Activated T-helper 1 cell treated with anti-CD3 and anti-CD28 coated beads, Interleukin-12 subunit alpha, Interleukin-12 subunit beta, Interleukin-2, Interleukin-4 antibody, amounts not matched to agents 30 ng/mL and 10 ng/mL and 1 ng/mL, durations not matched to agents 14 hours and 24 hours and 36 hours (primary cell): ENCODE data around the gene TNFRSF21. TPM values are rescaled to one million over a fixed set of nuclear protein-coding genes. Genes with fewer than 3 reads are reported as not detected.
"Not testable (repeated sequence)": the region's sequence is repeated elsewhere in the genome, so short reads cannot be mapped to it uniquely, and the experiment has no call there.

Source experiments
- DNase-seq: peaks from one replicate; pipeline ENCODE4 v3.0.0; 2021; ENCODE audit warnings: low spot score
- H3K27ac Mint-ChIP-seq: one replicate; pipeline ENCODE4 v1.8.0; 2021; ENCODE audit warnings: mild to moderate bottlenecking, mixed read lengths
- H3K27me3 Mint-ChIP-seq: one replicate; pipeline ENCODE4 v1.8.0; 2022; ENCODE audit warnings: mild to moderate bottlenecking, moderate library complexity, mixed read lengths; ENCODE audit not compliant: insufficient read depth
- H3K36me3 Mint-ChIP-seq: one replicate; pipeline ENCODE4 v1.8.0; 2021; ENCODE audit warnings: low read depth, mixed read lengths
- H3K4me1 Mint-ChIP-seq: one replicate; pipeline ENCODE4 v1.8.0; 2021; ENCODE audit warnings: low read depth, mixed read lengths
- H3K4me3 Mint-ChIP-seq: one replicate; pipeline ENCODE4 v1.8.0; 2021; ENCODE audit warnings: mild to moderate bottlenecking, moderate library complexity, mixed read lengths
- H3K9me3 Mint-ChIP-seq: one replicate; pipeline ENCODE4 v1.8.0; 2021; ENCODE audit warnings: mixed read lengths
- intact Hi-C: fragments of 100-400 bp; cut with micrococcal nuclease; formaldehyde crosslinking; loops from one replicate; pipeline ENCODE4 v1.15.1; 2024
- total RNA-seq: library from RNA; stranded (reverse); gene quantifications from 2 replicates; pipeline ENCODE4 v1.2.3, GENCODE V29; 2022

TNFRSF21 gene
- total RNA-seq, 1 donor from 2014 or later = 3.5 TPM

GRCh38 chr6:47237196-47237595 lies 72.5 kb downstream of the TNFRSF21 start:
- no peaks in the 10 kb centered on the region for H3K36me3 Mint-ChIP-seq
- no peaks in the 10 kb centered on the region for H3K27me3 Mint-ChIP-seq
- DNase-seq = no peak
- no peaks in the 10 kb centered on the region for H3K9me3 Mint-ChIP-seq
- peaks cover 3% of the 10 kb centered on the region for H3K4me1 Mint-ChIP-seq
- no peak overlapping the region for H3K27ac Mint-ChIP-seq
- H3K4me3 Mint-ChIP-seq = no peak overlapping the region
- intact Hi-C loops = no loop called here

DNA sequence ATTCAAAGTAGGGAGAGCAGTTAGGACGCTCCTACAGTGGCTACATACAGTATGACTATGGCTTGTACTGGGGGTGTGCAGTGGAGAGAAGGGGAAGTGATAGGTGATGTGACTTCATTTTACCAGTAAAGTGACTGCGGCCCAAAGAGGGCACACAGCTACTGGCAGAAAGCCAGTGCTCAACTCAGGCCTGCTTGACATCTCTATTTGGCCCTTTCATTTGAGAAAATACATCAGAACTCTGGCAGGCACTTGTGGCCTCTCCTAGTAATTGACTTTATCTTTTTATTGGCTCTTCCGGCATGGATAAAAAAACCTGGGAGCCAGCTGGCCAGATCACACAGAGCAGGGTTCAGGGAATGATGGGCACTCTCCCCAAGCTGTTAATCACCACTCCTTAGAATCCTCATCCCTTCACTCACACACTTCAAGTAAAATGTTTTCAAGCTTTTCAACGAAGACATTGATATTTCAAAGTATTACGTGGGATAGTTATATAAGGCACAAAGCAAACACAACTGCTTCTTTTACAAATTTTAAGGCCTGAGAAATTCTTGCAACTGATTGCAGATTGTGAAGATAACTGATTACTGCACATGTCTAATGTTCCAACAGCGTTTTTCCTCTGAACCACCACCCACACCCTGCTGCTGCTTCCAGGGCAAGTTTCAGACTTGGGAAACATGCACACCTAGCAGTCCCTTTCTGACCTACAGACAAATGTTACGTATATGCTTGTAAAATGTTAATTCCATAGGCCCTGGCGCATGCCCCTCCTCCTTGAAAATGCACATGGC lies 73.5 kb downstream of the TNFRSF21 start:
- Mint-ChIP-seq H3K36me3 (no peaks in the 10 kb centered on the region), H3K27me3 (no peaks in the 10 kb centered on the region), H3K4me3 (no peak overlapping the region), H3K4me1 (no peaks in the 10 kb centered on the region), H3K27ac (no peak overlapping the region), H3K9me3 (no peaks in the 10 kb centered on the region)
- intact Hi-C loops = no loop called here
- no peak for DNase-seq

- H3K36me3 Mint-ChIP-seq = no peaks in the 10 kb centered on the region
- H3K4me3 Mint-ChIP-seq = no peak overlapping the region
- no peaks in the 10 kb centered on the region for H3K4me1 Mint-ChIP-seq
- intact Hi-C loops = no loop called here
- H3K27ac Mint-ChIP-seq = no peak overlapping the region
- no peak for DNase-seq
- no peaks in the 10 kb centered on the region for H3K9me3 Mint-ChIP-seq
- no peaks in the 10 kb centered on the region for H3K27me3 Mint-ChIP-seq
Measured at GRCh38 chr6:47235421-47235820, 74.3 kb downstream of the TNFRSF21 start.

DNA sequence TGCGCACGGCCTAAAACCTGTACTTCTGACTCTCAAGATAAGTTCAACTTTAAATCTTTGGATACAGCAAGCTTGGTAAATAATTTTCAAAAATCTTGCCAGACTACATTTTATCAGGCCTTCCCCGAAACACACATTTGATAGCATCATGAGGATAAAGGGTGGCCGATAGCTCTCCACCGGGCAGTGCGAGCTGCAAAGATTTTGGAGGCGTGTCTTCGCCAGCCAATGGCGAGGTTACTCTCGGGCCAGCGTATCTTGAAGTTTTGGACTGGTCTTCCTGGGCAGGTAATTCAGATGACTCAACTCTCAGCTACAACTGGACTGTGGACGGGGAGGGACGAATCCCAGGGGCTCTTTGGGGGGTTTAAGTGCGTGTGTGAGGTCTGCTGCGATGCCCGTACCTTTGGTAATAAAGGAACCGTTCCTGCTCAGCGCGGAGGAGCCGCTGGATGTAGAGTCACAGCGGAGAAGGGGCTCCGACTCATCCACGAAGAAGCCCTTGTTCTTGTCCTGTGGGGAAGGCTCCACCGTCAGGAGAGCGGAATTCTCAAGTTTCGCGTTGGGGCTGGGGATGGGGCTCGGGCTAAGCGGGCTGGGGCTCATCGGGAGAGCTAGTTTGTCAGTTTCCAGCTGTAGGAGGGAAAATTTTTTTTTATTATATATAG lies 75.3 kb downstream of the TNFRSF21 start:
- Mint-ChIP-seq H3K27ac (no peak overlapping the region), H3K36me3 (no peaks in the 10 kb centered on the region), H3K4me1 (no peaks in the 10 kb centered on the region), H3K4me3 (no peak overlapping the region), H3K9me3 (no peaks in the 10 kb centered on the region), H3K27me3 (no peaks in the 10 kb centered on the region)
- DNase-seq = no peak
- intact Hi-C loops = no loop called here

- Mint-ChIP-seq H3K27me3 (no peaks in the 10 kb centered on the region), H3K4me3 (no peak overlapping the region), H3K9me3 (no peaks in the 10 kb centered on the region), H3K27ac (no peak overlapping the region), H3K36me3 (no peaks in the 10 kb centered on the region), H3K4me1 (no peaks in the 10 kb centered on the region)
- intact Hi-C loops = no loop called here
- no peak for DNase-seq
Measured at GRCh38 chr6:47231151-47231550, 78.6 kb downstream of the TNFRSF21 start.

DNA sequence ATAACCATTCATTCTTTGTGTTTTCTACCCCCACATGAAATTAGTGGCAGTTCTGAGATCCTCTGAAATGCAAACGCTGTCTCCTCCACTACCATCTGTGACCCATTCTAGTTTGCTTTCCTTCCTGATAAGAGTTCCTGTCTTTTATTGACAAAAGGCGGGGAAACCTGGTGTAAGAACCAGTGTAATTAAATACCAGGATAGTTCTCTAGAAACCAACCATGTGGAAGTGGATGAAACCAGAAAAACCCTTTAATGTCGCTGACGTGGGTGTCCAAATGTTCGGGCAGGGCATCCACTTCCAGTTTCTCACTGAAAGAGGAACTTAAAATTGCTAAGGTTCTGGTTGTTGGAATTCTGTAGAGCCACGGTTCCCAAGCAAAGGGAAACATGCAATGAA lies 79.1 kb downstream of the TNFRSF21 start:
- Mint-ChIP-seq H3K36me3 (no peaks in the 10 kb centered on the region), H3K9me3 (no peaks in the 10 kb centered on the region), H3K27ac (no peak overlapping the region), H3K4me1 (no peaks in the 10 kb centered on the region), H3K4me3 (no peak overlapping the region), H3K27me3 (no peaks in the 10 kb centered on the region)
- no peak for DNase-seq
- intact Hi-C loops = no loop called here

- Mint-ChIP-seq H3K27me3 (no peaks in the 10 kb centered on the region), H3K4me3 (no peak overlapping the region), H3K4me1 (no peaks in the 10 kb centered on the region), H3K36me3 (no peaks in the 10 kb centered on the region), H3K9me3 (no peaks in the 10 kb centered on the region), H3K27ac (no peak overlapping the region)
- intact Hi-C loops = no loop called here
- no peak for DNase-seq
Measured at GRCh38 chr6:47229255-47229654, 80.5 kb downstream of the TNFRSF21 start.

- H3K4me1 Mint-ChIP-seq, H3K4me3 Mint-ChIP-seq, H3K27me3 Mint-ChIP-seq, H3K36me3 Mint-ChIP-seq, H3K27ac Mint-ChIP-seq, H3K9me3 Mint-ChIP-seq, intact Hi-C loops, DNase-seq: not testable (repeated sequence)
Measured at GRCh38 chr6:47228093-47228492, 81.6 kb downstream of the TNFRSF21 start.

DNA sequence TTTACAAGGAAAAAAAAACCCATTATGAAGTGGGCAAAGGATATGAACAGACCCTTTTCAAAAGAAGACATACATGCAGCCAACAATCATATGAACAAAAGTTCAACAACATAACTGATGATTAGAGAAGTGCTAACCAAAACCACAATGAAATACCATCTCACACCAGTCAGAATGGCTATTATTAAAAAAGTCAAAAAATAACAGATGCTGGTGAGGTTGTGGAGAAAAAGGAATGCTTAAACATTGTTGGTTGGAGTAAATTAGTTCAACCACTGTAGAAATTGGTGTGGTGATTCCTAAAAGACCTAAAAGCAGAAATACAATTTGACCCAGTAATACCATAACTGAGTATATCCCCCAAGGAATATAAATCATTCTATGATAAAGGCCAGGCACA lies 86.5 kb downstream of the TNFRSF21 start:
- H3K4me3 Mint-ChIP-seq, H3K27me3 Mint-ChIP-seq, H3K36me3 Mint-ChIP-seq, DNase-seq, H3K9me3 Mint-ChIP-seq, H3K27ac Mint-ChIP-seq, H3K4me1 Mint-ChIP-seq, intact Hi-C loops: not testable (repeated sequence)

GRCh38 chr6:47221565-47221964 lies 88.1 kb downstream of the TNFRSF21 start:
- Mint-ChIP-seq H3K9me3 (no peaks in the 10 kb centered on the region), H3K4me1 (no peaks in the 10 kb centered on the region), H3K27me3 (no peaks in the 10 kb centered on the region), H3K4me3 (no peak overlapping the region), H3K27ac (no peak overlapping the region), H3K36me3 (no peaks in the 10 kb centered on the region)
- intact Hi-C loops = no loop called here
- DNase-seq = no peak

DNA sequence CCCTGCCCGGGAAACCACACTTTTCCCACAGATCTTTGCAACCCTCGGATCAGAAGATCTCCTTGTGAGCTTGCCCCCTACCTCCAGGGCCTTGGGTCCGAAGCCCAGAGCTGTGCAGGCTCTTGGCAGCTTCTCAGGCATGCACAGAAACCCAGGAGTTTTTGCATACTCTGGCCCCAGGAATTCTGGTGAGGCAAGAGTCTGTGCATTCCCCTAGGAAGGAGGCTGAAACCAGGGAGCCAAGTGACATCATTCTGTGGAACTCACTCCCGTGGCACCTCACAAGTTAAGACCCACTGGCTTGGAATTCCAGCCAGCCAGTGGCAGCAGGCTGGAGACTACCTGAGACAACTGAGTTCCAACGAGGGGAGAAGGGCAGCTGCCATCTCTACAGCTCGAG lies 100.1 kb downstream of the TNFRSF21 start:
- Mint-ChIP-seq H3K27ac (no peak overlapping the region), H3K4me3 (no peak overlapping the region), H3K9me3 (peaks cover 5% of the 10 kb centered on the region), H3K27me3 (peaks cover 9% of the 10 kb centered on the region), H3K4me1 (no peaks in the 10 kb centered on the region), H3K36me3 (no peaks in the 10 kb centered on the region)
- intact Hi-C loops = no loop called here
- no peak for DNase-seq

DNA sequence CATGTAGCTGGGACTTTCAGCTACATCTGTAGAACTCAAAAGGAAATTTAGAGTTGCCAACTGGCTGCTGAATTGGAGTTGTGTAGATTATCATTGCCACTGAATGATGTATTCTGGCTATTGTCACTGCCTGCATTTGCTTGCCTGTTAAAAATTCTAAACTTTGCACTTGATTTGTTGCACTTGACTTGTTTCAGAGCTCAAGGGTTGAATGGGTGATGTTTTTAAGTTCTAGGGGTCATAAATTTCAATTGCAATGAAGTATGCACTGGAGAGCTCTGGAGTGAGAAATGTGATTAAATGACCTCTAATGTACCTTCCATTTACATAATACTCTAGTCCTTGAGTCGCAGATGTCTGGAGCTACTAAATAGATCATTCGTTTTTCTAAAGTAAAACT lies 102.4 kb downstream of the TNFRSF21 start:
- Mint-ChIP-seq H3K27me3 (peaks cover 5% of the 10 kb centered on the region), H3K4me1 (peaks cover 11% of the 10 kb centered on the region), H3K9me3 (peaks cover 5% of the 10 kb centered on the region), H3K4me3 (no peak overlapping the region), H3K27ac (no peak overlapping the region), H3K36me3 (no peaks in the 10 kb centered on the region)
- no peak for DNase-seq
- intact Hi-C loops = no loop called here

DNA sequence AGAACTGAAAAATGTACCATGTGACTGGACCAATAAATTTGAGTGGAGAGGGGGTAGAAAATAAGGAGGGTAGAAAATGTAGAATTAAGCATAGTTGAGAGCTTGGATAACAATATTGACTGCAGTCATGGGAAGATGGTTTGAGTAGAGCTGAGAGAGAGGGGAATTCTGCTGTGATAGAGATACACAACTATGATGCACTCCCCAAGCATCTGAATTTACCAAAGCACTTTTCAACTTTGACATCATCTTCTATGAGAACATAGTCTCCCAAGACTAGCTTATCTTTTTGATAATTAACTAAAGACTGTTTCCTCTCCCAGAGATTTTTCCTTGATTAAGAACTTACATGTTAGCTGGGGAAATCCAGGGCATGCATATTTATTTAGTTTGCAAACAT lies 103.1 kb downstream of the TNFRSF21 start:
- peaks cover 11% of the 10 kb centered on the region for H3K4me1 Mint-ChIP-seq
- intact Hi-C loops = no loop called here
- H3K36me3 Mint-ChIP-seq = no peaks in the 10 kb centered on the region
- no peaks in the 10 kb centered on the region for H3K9me3 Mint-ChIP-seq
- no peak for DNase-seq
- H3K27ac Mint-ChIP-seq = no peak overlapping the region
- no peak overlapping the region for H3K4me3 Mint-ChIP-seq
- peaks cover 3% of the 10 kb centered on the region for H3K27me3 Mint-ChIP-seq
